ENCODE results near the gene TNFRSF14.

DNA sequence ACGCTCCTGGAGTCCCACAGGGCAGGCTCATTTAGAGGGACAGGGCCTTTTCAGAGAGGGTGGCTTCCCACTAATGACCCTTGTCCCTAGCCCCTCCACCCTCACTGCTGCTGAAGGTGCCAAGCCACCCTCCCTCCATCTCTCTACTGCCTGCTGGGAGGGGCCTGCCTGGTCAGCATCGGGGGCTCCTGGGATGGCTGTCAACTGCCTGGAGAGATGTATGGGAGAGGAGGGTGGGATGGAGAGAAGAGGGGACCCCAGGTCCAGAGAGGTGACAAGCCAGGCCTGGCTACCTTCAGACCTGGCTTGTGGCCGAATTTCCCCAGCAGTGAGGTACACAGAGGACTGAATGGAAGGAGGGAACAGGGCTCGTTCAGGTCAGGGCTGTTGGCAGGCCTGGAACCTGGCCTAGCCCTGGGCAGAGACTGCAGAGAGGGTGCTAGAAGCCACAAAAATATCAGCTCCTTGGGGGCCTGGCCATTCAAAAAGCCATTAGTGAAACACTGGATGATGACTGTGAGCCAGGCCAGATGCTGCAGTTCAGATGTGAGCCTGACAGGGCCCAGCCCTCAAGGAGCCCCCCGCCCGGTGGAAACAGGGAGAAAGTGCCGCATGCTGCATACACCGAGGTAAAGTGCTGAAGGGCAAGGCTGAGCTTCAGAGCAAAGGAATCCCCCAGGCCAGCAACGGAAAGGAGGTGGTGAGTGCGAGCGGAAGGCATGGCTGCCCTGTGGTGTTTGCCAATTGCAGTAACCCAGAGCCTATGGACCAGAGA is 56.6 kb downstream of the TNFRSF14 start:
- no peak for TF ChIP-seq EZH2 (IDR thresholded peaks at IDR 0.05; ENCODE audit: insufficient read depth, poor library complexity, severe bottlenecking)
- TF ChIP-seq EZH2phosphoT487 (IDR thresholded peaks at IDR 0.05; ENCODE audit: insufficient read depth, low read depth) = no peak
